ENCODE measurements around the gene DEGS2.
A peak's percentile ranks its signal among the peaks of the same experiment; 100 is the strongest.
"Not testable (repeated sequence)": the region's sequence is repeated elsewhere in the genome, so short reads cannot be mapped to it uniquely, and the experiment has no call there.

The DEGS2 gene

DNA sequence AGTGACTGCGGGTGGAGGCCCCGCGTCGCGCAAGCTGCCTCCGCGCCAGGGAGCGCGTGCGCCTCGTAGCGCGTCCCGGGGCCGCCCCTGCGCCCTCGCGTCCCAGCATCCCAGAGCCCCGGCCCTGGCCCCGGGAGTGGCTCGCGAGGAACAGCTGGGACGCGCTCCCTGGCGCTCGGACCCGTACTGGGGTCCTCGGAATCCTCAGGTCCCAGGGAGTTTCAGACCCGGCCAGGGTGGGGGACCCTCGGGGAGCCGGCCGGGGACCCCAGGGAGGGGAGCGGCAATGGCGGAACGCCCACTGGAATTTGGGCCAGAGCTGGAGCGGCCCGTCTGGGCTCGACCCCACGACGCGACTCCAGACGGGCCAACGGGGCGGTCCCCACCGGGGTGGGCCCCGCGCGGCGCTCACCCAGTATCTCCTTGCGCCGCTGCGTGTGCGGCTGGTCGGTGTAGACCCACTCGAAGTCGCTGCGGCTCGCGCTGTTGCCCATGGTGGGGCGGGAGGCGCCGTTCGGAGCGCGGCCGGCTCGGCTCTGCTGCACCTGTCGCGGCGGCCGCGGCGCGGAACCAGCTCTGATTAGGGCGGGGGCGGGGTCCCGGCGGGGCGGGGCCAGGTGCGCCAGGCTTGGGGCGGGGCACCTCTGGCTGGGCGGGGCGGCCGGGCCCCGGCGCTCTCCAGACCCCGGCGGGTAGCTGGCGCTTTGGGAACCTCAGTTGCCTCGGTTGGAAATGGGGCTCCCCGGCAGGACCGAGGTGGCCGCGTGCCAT lies at the start of gene DEGS2:
Gene DEGS2, minus strand, starts transcription at position 552 of the 771 bp plus-strand sequence. Its CDS starts 58 bp downstream, at position 494.
- DNase-seq, result no peak

DNA sequence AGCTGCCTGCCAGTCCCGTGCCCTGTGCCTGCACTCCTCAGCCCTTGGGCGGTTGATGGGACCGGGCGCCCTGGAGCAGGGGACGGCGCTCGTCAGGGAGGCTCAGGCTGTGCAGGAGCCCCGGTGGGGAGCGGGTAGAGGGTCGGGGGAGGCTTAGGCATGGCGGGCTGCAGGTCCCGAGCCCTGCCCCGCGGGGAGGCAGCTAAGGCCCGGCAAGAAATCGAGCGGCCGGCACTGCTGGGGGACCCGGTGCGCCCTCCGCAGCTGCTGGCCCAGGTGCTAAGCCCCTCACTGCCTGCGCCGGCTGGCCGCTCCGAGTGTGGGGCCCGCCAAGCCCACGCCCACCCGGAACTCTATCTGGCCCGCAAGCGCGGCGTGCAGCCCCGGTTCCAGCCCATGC lies 48.7 kb upstream of the DEGS2 start:
- DNase-seq, result not testable (repeated sequence)

DNA sequence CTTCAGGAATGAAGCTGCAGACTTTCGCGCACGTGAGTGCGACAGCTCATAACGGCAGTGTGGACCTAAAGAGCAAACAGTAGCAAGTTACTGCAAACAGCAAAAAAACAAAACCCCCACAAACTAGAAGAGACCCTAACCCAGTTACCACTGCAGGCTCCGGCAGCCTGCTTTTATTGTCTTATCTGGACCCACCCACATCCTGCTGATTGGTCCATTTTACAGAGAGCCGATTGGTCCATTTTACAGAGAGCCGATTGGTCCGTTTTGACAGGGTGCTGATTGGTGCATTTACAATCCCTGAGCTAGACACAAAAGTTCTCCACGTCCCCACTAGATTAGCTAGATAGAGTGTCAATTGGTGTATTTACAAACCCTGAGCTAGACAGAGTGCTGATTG lies 48.1 kb upstream of the DEGS2 start:
- not testable (repeated sequence) for DNase-seq

DNA sequence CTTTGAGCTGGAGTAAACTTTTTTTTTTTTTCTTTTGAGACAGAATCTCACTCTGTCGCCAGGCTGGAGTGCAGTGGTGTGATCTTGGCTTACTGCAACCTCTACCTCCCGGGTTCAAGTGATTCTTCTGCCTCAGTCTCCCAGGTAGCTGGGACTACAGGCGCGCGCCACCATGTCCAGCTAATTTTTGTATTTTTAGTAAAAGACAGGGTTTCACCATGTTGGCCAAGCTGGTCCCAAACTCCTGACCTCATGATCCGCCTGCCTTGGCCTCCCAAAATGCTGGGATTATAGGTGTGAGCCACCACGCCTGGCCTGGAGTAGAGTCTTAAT lies 45.4 kb upstream of the DEGS2 start:
- DNase-seq, result not testable (repeated sequence)

DNA sequence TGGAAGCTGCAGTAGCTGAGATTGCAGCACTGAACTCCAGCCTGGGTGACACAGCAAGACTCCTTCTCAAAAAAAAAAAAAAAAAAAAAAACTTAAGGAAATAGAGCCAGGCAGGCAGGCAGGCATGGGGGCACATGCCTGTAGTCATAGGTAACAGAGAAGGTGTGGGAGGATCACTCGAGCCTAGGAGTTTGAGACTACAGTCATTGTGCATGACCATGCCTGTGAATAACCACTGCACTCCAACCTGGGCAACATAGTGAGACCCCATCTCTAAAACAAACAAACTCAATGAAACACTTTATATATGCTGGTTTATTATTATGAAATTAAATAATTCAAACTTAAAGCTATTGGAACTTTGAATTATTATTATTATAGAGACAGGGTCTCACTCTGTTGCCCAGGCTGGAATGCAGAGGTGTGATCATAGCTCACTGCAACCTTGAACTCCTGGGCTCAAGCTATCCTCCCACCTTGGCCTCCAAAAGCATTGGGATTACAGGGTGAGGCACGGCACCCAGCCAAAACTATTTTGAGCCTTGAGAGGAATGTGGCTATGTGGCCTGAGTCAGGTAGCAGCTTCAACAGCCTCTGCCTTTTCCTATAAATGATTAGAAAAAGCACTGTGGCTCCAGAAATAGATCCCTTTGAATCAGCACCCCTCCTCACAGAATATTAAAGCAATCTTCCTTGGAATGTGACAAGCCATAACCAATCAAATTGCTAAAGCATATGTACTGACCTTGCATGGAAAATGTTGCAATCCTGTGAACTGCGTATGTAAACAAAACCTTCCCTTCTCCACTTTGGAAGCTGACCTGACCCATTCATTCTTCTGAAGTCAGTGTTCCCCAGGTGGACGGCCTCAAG lies 44.8 kb upstream of the DEGS2 start:
- no peak for DNase-seq

DNA sequence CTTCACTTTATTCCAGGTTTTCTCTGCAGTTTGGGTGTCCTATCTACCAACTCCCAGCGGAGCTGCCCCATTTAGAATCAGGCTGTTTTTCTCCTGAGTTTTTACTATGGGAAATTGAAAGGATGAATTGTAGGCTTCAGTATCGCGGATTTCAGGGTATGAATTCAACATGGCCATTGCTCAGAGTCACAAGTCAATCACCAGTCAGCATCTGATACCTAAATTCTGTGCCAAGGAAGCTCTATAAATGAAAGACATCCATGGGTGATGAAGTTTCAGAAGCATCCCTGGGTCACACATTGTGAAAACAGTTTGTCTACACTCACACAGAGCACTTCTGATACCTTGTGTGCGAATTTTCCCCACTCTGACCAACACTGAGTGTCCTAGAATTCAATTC lies 43.7 kb upstream of the DEGS2 start:
- DNase-seq, result no peak

DNA sequence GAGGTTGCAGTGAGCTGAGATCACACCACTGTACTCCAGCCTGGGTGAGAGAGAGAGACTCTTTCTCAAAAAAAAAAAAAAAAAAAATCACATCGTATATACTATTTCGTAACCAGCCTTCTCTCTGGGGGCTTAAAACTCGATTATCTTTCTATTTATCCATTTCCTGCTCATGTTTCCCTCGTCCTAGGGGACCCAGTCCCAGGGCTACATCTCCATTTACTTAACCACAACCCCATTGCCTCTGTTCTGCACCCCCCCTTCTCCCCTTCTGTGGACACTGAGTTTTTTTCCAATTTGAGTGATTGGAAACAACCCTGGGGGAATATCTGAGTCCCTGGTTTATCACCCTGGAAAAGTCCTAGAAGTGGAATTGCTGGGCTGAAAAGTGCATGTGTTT lies 43.3 kb upstream of the DEGS2 start:
- DNase-seq, result no peak

DNA sequence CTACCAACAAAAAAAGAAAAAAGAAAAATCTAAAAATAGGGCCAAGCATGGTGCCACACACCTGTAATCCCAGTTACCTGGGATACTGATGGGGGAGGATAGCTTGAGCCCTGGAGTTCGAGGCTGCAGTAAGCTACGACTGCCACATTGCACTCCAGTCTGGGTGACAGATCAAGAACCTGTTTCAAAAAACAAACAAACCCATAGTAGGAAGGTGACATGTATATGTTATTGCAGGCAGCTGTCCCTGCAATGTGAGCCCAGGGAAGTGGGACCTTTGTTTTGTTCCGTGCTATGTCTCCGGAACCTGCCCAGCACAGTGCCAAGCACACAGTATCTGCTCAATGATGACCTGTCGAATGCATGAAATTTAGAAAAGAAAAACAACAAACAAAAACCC lies 42.3 kb upstream of the DEGS2 start:
- DNase-seq, result no peak

DNA sequence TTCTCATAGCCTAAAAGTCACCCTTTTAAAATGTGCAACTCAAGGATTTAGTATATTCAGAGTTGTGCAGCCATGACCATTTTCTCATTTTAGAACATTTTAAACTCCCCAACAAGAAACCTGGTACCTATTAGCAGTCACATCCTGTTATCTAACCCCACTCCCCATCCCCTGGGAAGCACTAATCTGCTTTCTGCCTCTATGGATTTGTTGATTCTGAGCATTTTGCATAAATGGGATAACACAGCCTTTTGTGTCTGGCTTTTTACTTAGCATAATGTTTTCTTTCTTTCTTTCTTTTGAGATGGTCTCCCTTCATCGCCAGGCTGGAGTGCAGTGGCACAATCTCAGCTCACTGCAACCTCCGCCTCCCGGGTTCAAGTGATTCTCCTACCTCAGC lies 40.9 kb upstream of the DEGS2 start:
- no peak for DNase-seq

DNA sequence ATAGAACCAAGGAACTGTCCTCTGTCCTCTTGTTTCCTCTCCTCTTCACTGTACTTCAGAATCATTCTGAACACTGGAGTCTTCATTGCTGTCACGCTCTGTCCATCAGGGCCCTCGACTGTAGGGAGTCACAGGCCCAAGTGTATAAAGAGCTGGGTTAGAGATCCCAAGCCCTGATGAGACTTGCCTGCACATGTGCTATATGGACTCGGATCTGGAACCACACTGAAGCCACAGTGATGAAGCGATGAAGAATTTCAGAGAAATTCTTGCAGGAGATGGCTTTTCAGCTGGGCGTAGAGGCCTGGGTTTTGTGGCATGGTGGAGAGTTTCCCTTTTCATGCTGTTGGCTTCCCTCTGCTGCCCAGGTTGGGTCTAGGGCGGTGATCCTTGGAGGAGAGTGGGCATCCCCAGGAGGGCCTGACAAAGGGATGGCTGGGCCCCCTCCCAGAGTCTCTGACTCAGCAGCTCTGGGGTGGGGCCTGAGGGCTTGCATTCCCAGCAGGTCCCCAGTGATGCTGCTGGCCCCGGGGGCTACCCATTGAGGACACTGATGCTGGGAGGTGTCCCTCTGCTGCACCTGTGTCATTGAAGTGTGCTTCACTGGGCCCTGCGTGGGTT lies 39.9 kb upstream of the DEGS2 start:
- DNase-seq, result no peak

DNA sequence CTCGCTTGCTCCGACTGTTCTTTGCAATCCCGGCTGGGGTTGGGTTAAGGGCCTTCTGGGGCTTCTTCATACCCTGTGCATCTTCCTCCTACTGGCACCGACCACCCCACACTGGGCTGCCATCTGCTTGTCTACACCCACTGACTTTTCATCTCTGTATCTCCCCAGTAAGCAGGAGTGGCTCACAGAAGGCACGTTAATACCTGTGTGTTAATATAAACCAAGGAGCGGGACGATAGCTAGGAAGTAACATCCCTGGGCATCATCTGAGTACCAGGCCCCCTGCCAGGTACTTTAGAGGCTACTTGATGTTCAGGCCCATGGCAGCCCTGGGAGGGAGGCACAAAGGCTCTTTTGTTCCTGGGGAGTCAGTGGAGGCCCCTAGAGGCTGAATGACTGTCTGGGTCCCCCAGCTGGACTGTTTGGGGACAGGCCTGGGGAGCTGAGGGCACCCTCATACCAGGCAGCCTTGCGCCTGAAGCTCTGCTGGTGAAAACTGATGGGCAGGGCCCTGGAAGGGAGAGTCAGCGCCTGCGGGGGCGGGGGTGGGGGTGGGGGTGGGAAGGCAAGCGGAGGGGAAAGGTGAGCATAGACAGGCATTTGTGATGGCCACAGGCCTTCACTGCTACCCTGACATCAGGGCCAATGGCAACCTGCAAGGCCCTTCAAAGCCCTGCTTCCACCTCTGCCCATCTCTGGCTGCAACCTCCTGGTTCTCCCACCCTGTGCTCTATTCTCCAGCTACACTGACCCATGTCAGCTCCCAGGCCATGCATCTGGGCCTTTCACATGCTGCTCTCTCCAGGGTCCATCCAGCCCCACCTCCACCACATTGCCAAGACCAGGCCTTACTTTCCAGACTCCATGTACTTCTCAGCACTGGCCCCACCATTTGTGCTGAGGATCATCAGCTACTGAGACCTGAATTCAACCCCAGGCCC lies 34.2 kb upstream of the DEGS2 start:
- peak; percentile 70 for DNase-seq

DNA sequence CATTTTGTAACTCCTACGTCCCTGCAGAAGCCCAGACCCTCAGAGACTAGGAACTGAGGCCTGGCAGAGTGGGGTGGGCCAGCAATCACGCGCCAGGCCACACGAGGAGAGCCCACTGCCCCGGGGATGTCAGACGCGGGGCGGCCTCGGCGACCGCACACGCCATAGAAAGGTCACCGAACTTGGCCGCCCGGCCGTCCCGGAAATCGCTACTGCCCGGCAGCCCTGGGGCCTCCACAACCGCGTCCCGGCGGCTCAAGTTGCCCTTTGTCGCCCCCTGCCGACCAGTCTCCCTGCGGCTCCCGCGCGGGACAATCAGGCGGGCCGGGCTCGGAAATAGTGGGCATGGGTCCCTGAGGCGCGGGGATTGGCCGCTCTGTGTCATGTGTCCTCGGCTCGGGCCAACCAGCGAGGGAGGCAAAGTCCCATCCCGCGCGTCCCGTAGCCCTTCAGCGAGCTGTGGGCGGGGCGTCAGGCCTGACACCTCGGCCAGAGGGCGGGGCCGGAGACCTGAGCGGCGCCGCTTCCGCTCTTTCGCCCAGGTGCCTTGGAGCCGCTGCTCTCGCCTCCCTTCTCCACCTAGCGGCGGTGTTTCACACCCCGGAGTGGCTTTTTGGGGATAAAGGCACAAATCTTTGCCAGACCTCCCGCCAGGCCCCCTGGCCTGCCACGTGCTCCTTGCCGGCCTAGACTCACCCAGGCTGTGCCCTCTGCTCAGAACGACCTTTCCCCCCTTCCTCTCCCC lies 33.4 kb upstream of the DEGS2 start:
- DNase-seq, result peak; percentile 99

DNA sequence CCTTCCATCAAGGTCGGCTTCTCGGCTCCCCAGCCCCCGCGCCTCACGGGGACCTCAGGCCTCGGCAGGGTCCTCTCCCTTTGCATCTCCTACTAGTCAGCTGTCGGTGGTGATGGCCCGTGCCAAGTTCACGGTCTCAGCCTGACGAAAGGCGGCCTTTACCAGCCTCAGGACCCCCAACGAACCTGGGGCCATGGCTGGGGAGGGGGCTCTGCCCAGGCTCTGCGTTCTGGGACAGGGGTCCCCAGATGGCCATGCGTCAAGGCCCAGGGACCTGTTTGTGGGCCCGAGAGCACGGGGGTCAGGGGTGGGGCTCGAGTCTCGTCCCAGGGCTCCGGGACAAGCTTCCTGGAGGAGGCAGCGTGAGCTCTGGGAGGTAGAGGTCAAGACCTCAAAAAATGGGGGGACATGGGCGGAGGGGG lies 32.8 kb upstream of the DEGS2 start:
- DNase-seq, result peak; percentile 15

DNA sequence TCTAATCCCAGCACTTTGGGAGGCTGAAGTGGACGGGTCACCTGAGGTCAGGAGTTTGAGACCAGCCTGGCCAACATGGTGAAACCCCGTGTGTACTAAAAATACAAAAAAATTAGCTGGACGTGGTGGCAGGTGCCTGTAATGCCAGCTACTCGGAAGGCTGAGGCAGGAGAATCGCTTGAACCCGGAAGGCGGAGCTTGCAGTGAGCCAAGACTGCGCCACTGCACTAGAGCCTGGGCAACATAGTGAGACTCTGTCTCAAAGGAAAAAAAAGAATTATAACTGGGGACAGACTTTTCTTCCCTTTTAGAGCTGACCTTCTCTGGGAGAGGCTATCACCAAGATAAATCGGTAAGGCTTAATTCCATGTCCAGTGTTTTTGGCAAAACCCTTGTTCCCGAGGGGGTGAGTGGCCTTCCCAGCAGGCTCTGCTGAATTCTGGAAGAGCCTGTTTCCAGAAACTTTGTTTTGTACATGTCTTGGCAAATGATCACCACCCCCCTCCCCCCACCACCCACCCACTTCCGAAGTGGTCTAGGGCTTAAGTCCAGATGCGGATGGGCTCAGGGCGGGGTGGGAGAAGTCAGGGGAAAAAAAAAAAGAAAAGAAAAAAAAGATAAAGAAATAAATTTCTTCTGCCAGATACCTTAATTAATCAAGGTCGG lies 32.3 kb upstream of the DEGS2 start:
- DNase-seq, result no peak

DNA sequence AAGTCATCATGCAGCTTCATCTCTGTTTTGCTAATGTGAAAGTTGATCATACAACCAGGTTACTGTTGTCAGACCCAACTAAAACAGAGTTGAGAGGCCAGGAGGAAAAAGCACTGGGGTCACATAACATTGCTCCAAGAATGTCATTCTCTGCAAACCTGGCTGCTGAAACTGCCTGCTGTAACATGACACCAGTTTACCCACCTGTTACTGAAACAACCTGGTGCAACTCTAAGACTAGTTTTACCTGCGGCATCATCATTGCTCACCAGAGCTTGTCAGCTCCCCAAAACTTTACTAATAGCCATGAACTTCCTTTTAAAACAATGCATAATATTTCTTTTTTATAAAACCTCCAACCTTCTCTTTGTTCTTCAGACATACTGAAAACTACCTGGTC lies 30.7 kb upstream of the DEGS2 start:
- DNase-seq, result no peak

DNA sequence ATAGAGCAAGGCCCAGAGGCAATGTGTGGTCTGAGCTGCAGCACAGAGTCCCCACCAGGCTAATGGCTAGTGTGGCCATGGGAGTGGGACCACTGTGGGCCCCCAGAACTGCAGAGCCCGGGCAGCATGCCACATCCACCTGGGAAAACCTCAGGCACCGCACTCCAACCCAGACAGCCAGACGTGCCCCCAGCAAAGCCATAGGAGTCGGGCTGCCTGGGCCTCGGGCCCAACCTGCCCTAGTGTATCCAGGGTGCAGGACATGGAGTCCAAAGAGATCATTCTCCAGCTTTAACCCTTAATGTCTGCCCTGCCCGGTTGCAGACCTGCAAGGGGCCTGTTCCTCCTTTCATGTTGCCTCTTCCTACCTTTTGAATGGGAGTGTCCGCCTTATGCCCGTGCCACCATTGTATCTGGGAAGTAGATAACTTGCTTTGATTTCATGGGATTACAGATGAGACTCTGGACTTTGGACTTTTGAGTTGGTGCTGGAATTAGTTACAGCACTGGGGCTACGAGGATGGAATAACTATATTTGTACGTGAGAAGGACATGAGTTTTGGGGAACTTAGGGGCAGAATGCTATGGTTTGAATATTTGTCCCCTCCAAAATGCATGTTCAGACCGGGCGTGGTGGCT lies 29.1 kb upstream of the DEGS2 start:
- no peak for DNase-seq

DNA sequence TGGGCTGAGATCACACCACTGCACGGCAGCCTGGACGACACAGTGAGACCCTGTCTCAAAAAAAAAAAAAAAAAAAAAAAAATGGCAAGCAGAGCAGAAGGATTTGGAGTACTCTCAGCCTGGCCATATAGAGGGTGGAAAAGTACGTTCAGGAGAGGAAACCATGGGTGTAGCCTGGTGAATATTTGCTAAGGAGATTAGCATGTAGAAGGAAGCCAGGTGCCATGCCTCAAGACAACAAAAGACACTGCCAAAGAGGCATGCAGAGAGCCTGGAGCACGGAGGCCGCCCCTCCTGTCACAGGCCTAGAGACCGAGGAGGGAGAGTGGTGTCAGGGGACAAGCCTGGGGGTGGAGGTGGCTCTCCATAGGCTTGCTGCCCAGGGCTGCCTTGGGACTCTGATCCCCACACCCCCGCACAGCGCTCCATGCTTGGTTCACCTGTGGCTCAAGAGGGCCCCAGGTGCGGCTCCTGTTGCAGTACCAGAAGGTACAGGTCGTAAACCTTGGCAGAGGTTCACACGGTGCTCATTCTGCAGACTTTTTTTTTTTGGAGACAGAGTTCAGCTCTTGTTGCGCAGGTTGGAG lies 27.9 kb upstream of the DEGS2 start:
- DNase-seq, result no peak

DNA sequence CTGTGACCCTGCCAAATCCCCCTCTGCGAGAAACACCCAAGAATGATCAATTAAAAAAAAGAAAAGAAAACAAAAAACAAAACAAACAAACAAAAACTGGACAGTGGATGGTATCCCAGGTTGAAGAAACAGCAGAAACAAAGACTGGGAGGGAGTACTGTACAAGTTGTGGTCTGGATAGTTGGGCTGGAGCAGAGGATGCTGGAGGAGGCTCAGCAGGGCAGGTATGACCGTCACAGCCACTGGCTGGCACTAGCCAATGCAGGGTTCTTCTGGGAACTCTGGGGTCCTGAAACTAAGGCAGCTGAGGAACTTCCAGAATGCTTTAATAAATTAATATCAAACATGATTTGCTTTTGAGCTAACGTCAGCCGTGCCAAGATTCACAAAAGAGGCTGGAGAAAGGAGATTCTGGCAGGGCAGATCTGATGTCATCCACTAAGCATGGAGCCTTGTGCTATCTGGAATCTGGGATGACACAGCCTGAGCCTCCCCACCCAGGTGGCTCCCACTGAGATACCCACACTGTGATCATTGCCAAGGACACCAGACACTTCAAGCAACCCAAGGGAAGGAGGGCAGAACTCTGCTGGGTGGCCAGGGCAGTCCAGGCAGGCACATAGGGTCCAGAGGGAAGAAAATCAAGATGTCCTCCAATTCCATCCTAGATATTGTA lies 22.6 kb upstream of the DEGS2 start:
- not testable (repeated sequence) for DNase-seq

DNA sequence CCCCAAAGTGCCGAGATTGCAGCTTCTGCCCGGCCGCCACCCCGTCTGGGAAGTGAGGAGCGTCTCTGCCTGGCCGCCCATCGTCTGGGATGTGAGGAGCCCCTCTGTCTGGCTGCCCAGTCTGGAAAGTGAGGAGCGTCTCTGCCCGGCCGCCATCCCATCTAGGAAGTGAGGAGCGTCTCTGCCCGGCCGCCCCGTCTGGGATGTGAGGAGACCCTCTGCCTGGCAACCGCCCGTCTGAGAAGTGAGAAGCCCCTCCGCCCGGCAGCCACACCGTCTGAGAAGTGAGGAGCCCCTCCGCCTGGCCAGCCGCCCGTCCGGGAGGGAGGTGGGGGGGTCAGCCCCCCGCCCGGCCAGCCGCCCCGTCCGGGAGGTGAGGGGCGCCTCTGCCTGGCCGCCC lies 21.2 kb upstream of the DEGS2 start:
- DNase-seq, result not testable (repeated sequence)

DNA sequence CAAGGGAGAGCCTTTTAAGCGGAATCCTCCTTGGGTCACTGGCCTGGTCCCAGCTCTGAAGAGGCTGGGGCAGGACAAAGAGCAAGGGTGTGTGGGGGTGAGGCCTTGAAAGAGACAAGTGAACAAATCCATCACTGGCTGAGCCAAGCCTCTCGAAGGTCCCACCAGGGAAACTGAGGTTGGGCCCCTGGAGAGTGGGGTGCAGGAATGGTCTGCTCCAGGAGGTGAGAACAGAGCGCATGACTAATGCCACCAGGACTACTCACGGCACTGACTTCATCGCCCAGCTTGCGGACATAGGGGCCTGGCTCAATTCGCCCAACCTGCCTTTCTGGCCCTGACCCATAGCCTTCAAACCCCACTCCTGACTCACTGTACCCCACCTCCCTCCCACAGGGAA lies 19.2 kb upstream of the DEGS2 start:
- no peak for DNase-seq
